ENCODE data around the gene KLC1.

- TF ChIP-seq, protein P1, sequence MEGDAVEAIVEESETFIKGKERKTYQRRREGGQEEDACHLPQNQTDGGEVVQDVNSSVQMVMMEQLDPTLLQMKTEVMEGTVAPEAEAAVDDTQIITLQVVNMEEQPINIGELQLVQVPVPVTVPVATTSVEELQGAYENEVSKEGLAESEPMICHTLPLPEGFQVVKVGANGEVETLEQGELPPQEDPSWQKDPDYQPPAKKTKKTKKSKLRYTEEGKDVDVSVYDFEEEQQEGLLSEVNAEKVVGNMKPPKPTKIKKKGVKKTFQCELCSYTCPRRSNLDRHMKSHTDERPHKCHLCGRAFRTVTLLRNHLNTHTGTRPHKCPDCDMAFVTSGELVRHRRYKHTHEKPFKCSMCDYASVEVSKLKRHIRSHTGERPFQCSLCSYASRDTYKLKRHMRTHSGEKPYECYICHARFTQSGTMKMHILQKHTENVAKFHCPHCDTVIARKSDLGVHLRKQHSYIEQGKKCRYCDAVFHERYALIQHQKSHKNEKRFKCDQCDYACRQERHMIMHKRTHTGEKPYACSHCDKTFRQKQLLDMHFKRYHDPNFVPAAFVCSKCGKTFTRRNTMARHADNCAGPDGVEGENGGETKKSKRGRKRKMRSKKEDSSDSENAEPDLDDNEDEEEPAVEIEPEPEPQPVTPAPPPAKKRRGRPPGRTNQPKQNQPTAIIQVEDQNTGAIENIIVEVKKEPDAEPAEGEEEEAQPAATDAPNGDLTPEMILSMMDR (IDR thresholded peaks at IDR 0.05; ENCODE audit: insufficient read depth, low read depth, low read length): no peak
- no peak for TF ChIP-seq EZH2 (IDR thresholded peaks at IDR 0.05; ENCODE audit: insufficient read depth, low read length)
Measured at GRCh38 chr14:103741876-103742275, 112.9 kb downstream of the KLC1 start.
